ENCODE results near the gene PWWP2B.

The PWWP2B gene

DNA sequence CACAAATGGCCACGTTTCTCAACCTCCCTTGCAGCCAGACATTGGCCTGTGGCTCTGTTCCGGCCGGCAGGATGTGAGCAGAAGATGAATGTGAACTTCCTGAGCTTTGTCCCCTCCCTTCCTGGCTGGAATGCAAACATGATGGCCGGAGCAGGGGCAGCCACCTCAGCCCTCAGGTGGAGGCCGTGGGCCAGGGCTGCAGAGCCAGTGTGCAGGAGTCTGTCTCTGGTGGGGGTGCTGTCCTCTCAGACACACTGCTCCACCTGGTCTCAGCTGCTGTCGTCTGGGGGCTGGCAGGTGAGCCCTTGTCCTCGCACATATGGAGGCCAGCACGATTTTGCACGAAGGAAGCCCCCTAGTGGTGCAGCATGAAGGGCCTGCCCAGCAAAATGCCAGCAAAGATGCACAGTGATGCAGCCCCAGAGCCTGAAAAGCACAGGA lies 25.3 kb upstream of the PWWP2B start:
- no peak for TF ChIP-seq EZH2 (IDR thresholded peaks at IDR 0.05; ENCODE audit: borderline replicate concordance, low read length)
- TF ChIP-seq, protein P1, sequence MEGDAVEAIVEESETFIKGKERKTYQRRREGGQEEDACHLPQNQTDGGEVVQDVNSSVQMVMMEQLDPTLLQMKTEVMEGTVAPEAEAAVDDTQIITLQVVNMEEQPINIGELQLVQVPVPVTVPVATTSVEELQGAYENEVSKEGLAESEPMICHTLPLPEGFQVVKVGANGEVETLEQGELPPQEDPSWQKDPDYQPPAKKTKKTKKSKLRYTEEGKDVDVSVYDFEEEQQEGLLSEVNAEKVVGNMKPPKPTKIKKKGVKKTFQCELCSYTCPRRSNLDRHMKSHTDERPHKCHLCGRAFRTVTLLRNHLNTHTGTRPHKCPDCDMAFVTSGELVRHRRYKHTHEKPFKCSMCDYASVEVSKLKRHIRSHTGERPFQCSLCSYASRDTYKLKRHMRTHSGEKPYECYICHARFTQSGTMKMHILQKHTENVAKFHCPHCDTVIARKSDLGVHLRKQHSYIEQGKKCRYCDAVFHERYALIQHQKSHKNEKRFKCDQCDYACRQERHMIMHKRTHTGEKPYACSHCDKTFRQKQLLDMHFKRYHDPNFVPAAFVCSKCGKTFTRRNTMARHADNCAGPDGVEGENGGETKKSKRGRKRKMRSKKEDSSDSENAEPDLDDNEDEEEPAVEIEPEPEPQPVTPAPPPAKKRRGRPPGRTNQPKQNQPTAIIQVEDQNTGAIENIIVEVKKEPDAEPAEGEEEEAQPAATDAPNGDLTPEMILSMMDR (IDR thresholded peaks at IDR 0.05; ENCODE audit: low read length): peak; percentile 51
- Histone ChIP-seq H3K4me2 (ENCODE audit: low read length) (no peak overlapping the region), H3K27me3 (ENCODE audit: insufficient read depth, low read length) (no peaks in the 10 kb centered on the region), H3K9me2 (ENCODE audit: low read depth, low read length) (no peaks in the 10 kb centered on the region), H3K27ac (ENCODE audit: low read depth, low read length, poor library complexity, severe bottlenecking) (no peak overlapping the region), H3K36me3 (ENCODE audit: insufficient read depth, low read length) (no peaks in the 10 kb centered on the region), H3K4me3 (ENCODE audit: low read depth, low read length, poor library complexity, severe bottlenecking) (no peak overlapping the region), H3K9ac (ENCODE audit: low read length) (no peak overlapping the region), H2AFZ (ENCODE audit: low read length) (no peak overlapping the region), H3K9me3 (ENCODE audit: low read length) (no peaks in the 10 kb centered on the region), H4K20me1 (ENCODE audit: insufficient read depth, low read length) (no peaks in the 10 kb centered on the region), H3K4me1 (ENCODE audit: insufficient read depth, low read length, severe bottlenecking) (no peaks in the 10 kb centered on the region), H3F3A (ENCODE audit: insufficient read depth, low read length) (no peaks in the 10 kb centered on the region), H3K79me2 (ENCODE audit: insufficient read depth, low read length) (no peaks in the 10 kb centered on the region)

DNA sequence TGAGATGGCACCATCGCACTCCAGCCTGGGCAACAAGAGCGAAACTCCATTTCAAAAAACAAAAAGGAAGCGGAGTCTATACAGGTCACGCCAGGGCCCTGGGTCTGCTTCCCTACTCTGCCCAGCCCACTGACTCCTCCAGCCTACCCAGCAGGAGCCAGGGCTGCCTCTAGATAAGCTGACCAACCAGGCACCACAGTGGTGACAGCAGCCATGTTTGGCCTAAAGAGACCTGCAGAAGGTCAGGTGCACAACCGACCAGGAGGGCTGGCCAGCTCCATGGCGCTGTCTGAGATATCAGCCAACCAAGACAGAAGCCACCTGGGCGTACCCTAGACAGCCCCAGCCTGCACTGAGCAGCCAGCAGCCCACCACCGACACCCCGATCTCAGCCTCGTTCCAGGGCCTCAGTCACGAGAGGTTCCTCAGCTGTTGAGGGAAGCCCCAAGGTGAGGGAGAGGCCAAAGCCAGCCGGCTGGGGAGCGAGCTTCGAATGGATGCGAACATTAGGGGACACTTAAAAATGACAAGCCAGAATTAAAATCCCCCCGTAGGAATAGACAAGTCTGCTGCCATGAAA lies 24.4 kb upstream of the PWWP2B start:
- Histone ChIP-seq H3K27ac (ENCODE audit: low read depth, low read length, poor library complexity, severe bottlenecking) (no peak overlapping the region), H3K79me2 (ENCODE audit: insufficient read depth, low read length) (no peaks in the 10 kb centered on the region), H3K27me3 (ENCODE audit: insufficient read depth, low read length) (no peaks in the 10 kb centered on the region), H2AFZ (ENCODE audit: low read length) (no peak overlapping the region), H3K9me2 (ENCODE audit: low read depth, low read length) (no peaks in the 10 kb centered on the region), H3K4me2 (ENCODE audit: low read length) (no peak overlapping the region), H3K4me3 (ENCODE audit: low read depth, low read length, poor library complexity, severe bottlenecking) (no peak overlapping the region), H4K20me1 (ENCODE audit: insufficient read depth, low read length) (no peaks in the 10 kb centered on the region), H3F3A (ENCODE audit: insufficient read depth, low read length) (no peaks in the 10 kb centered on the region), H3K4me1 (ENCODE audit: insufficient read depth, low read length, severe bottlenecking) (no peaks in the 10 kb centered on the region), H3K9me3 (ENCODE audit: low read length) (no peaks in the 10 kb centered on the region), H3K36me3 (ENCODE audit: insufficient read depth, low read length) (no peaks in the 10 kb centered on the region), H3K9ac (ENCODE audit: low read length) (no peak overlapping the region)
- TF ChIP-seq EZH2 (IDR thresholded peaks at IDR 0.05; ENCODE audit: borderline replicate concordance, low read length): no peak
- TF ChIP-seq, protein P1 (IDR thresholded peaks at IDR 0.05; ENCODE audit: low read length): no peak

DNA sequence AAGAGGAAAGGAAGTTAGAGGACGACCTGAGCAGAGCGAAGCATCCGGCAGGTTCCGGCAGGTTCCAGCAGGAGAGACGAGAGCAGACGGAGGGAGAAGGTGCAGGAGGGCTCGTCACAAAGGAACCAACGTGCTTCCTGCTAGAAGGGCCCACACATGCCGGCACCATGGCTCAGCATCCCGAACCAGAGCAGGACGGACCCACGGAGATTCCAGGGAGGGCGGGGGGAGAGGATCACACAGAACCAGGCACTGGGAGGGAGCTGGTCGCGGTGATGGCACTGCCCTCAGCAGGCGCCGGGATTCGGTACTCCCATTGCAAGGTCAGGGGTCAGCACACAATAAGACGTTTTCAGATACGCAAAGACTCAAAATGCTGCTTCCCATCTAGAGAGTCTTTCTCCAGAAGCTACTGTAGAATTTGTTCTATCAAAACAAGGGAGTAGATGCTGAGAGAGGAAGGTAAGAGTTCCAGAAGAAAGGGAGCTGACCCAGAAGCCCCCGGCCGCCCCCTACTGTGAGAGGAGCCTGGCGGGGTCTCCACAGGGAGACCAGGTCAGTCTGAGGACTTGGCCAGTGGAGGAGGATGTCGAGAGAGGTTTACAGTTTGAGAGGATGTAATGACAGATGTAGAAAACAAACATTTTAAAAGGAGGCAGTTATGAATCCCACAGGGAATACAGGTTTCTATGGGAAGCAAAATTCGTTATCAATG lies 23.6 kb upstream of the PWWP2B start:
- Histone ChIP-seq H3K9me2 (ENCODE audit: low read depth, low read length) (no peaks in the 10 kb centered on the region), H2AFZ (ENCODE audit: low read length) (no peak overlapping the region), H3K27ac (ENCODE audit: low read depth, low read length, poor library complexity, severe bottlenecking) (no peak overlapping the region), H3K27me3 (ENCODE audit: insufficient read depth, low read length) (no peaks in the 10 kb centered on the region), H3K4me1 (ENCODE audit: insufficient read depth, low read length, severe bottlenecking) (no peaks in the 10 kb centered on the region), H3K9me3 (ENCODE audit: low read length) (no peaks in the 10 kb centered on the region), H3K4me3 (ENCODE audit: low read depth, low read length, poor library complexity, severe bottlenecking) (no peak overlapping the region), H4K20me1 (ENCODE audit: insufficient read depth, low read length) (no peaks in the 10 kb centered on the region), H3K36me3 (ENCODE audit: insufficient read depth, low read length) (no peaks in the 10 kb centered on the region), H3K9ac (ENCODE audit: low read length) (no peak overlapping the region), H3K4me2 (ENCODE audit: low read length) (no peak overlapping the region), H3K79me2 (ENCODE audit: insufficient read depth, low read length) (no peaks in the 10 kb centered on the region), H3F3A (ENCODE audit: insufficient read depth, low read length) (no peaks in the 10 kb centered on the region)
- TF ChIP-seq EZH2 (IDR thresholded peaks at IDR 0.05; ENCODE audit: borderline replicate concordance, low read length): no peak
- TF ChIP-seq, protein P1 (IDR thresholded peaks at IDR 0.05; ENCODE audit: low read length): no peak

Measured in OCI-LY1 (cell line).